H9 (cell line): ENCODE data around the gene PSMB8. TPM values are rescaled to one million over a fixed set of nuclear protein-coding genes. Genes with fewer than 3 reads are reported as not detected.

ENCODE experiments used
- DNase-seq: peaks from one replicate; pipeline ENCODE4 v3.0.0-alpha.2; 2017
- H2AFZ ChIP-seq: one replicate; pipeline ENCODE4 v1.6.1; 2013; ENCODE audit warnings: mild to moderate bottlenecking, low read length, control low read depth, moderate library complexity
- H2AK5ac ChIP-seq: 2 replicates; pipeline ENCODE4 v1.6.1; 2013; ENCODE audit warnings: low read length, control low read depth, mixed read lengths; ENCODE audit not compliant: insufficient read length
- H2BK120ac ChIP-seq: one replicate; pipeline ENCODE4 v1.6.1; 2013; ENCODE audit warnings: low read depth, mild to moderate bottlenecking, low read length, control low read depth, inconsistent platforms; ENCODE audit not compliant: poor library complexity, severe bottlenecking
- H2BK12ac ChIP-seq: 2 replicates; pipeline ENCODE4 v1.6.1; 2013; ENCODE audit warnings: low read length, control low read depth, mixed read lengths, low read depth; ENCODE audit not compliant: insufficient read length
- H2BK15ac ChIP-seq: 2 replicates; pipeline ENCODE4 v1.6.1; 2013; ENCODE audit warnings: low read depth, low read length, control low read depth
- H2BK20ac ChIP-seq: one replicate; pipeline ENCODE4 v1.6.1; 2013; ENCODE audit warnings: low read depth, mild to moderate bottlenecking, low read length, control low read depth, inconsistent platforms; ENCODE audit not compliant: poor library complexity, severe bottlenecking
- H2BK5ac ChIP-seq: 2 replicates; pipeline ENCODE4 v1.6.1; 2013; ENCODE audit warnings: low read length, control low read depth, mixed read lengths; ENCODE audit not compliant: insufficient read length
- H3K14ac ChIP-seq: 2 replicates; pipeline ENCODE4 v1.6.1; 2013; ENCODE audit warnings: low read length, control low read depth; ENCODE audit not compliant: insufficient read depth
- H3K18ac ChIP-seq: 2 replicates; pipeline ENCODE4 v1.6.1; 2013; ENCODE audit warnings: low read depth, mild to moderate bottlenecking, mixed read lengths, low read length, control low read depth; ENCODE audit not compliant: insufficient read length
- H3K23ac ChIP-seq: 2 replicates; pipeline ENCODE4 v1.6.1; 2013; ENCODE audit warnings: low read length, control low read depth, mixed read lengths, low read depth; ENCODE audit not compliant: insufficient read length
- H3K23me2 ChIP-seq: 2 replicates; pipeline ENCODE4 v1.6.1; 2013; ENCODE audit warnings: low read depth, mild to moderate bottlenecking, mixed read lengths, low read length, control low read depth; ENCODE audit not compliant: insufficient read length, poor library complexity, severe bottlenecking
- H3K27ac ChIP-seq: 2 replicates; pipeline ENCODE4 v1.5.1; 2013; ENCODE audit warnings: low read length, control low read depth, mixed read lengths, low read depth; ENCODE audit not compliant: insufficient read length
- H3K27me3 ChIP-seq: 2 replicates; pipeline ENCODE4 v1.6.1; 2013; ENCODE audit warnings: low read length, control low read depth, inconsistent platforms; ENCODE audit not compliant: insufficient read depth
- H3K4ac ChIP-seq: 2 replicates; pipeline ENCODE4 v1.6.1; 2013; ENCODE audit warnings: low read depth, mild to moderate bottlenecking, control low read depth, inconsistent platforms, low read length, moderate library complexity
- H3K4me1 ChIP-seq: 2 replicates; pipeline ENCODE4 v1.6.1; 2013; ENCODE audit warnings: low read length, control low read depth, inconsistent platforms; ENCODE audit not compliant: insufficient read depth
- H3K4me2 ChIP-seq: 2 replicates; pipeline ENCODE4 v1.6.1; 2013; ENCODE audit warnings: low read length, control low read depth, mixed read lengths; ENCODE audit not compliant: insufficient read length, insufficient read depth
- H3K56ac ChIP-seq: 2 replicates; pipeline ENCODE4 v1.6.1; 2013; ENCODE audit warnings: low read depth, mild to moderate bottlenecking, mixed read lengths, low read length, control low read depth; ENCODE audit not compliant: insufficient read length
- H3K79me1 ChIP-seq: 2 replicates; pipeline ENCODE4 v1.6.1; 2013; ENCODE audit warnings: low read depth, mild to moderate bottlenecking, moderate library complexity, low read length, control low read depth, inconsistent platforms; ENCODE audit not compliant: insufficient read depth, poor library complexity, severe bottlenecking
- H3K79me2 ChIP-seq: 2 replicates; pipeline ENCODE4 v1.6.1; 2013; ENCODE audit warnings: low read length, control low read depth, inconsistent platforms; ENCODE audit not compliant: insufficient read depth
- H3K9ac ChIP-seq: 2 replicates; pipeline ENCODE4 v1.6.1; 2013; ENCODE audit warnings: low read length, control low read depth, mixed read lengths; ENCODE audit not compliant: insufficient read length; ENCODE audit errors: extremely low read depth
- H3K9me3 ChIP-seq: one replicate; pipeline ENCODE4 v1.6.1; 2013; ENCODE audit warnings: low read depth, low read length, inconsistent platforms; ENCODE audit not compliant: control insufficient read depth
- H3T11ph ChIP-seq: one replicate; pipeline ENCODE4 v1.6.1; 2013; ENCODE audit warnings: mild to moderate bottlenecking, low read length, control low read depth, inconsistent platforms
- H4K20me1 ChIP-seq: one replicate; pipeline ENCODE4 v1.6.1; 2013; ENCODE audit not compliant: control insufficient read depth, insufficient read length, insufficient read depth
- H4K5ac ChIP-seq: 2 replicates; pipeline ENCODE4 v1.6.1; 2013; ENCODE audit warnings: low read depth, mild to moderate bottlenecking, mixed read lengths, low read length, control low read depth; ENCODE audit not compliant: insufficient read length
- H4K8ac ChIP-seq: replicated peaks from 2 replicates; pipeline ENCODE4 v1.6.1; 2013; ENCODE audit warnings: low read length, control low read depth, mixed read lengths, low read depth; ENCODE audit not compliant: insufficient read length
- H4K91ac ChIP-seq: 2 replicates; pipeline ENCODE4 v1.6.1; 2013; ENCODE audit warnings: low read depth, mild to moderate bottlenecking, moderate library complexity, mixed read lengths, low read length, control low read depth; ENCODE audit not compliant: insufficient read length
- H3K27ac Mint-ChIP-seq, 3 experiments: 2 replicates in 2 of 3; 3 replicates in 1 of 3; pipeline ENCODE4 v1.8.0; 2020 to 2021; ENCODE audit warnings: mixed read lengths in 3 of 3, mild to moderate bottlenecking in 1 of 3, moderate library complexity in 1 of 3
- H3K27me3 Mint-ChIP-seq: 2 replicates; pipeline ENCODE4 v1.8.0; 2021; ENCODE audit warnings: low read depth, mild to moderate bottlenecking, moderate library complexity, mixed read lengths
- H3K36me3 Mint-ChIP-seq, 3 experiments: 2 replicates in 2 of 3; 3 replicates in 1 of 3; pipeline ENCODE4 v1.8.0; 2020 to 2021; ENCODE audit warnings: low read depth in 3 of 3, mixed read lengths in 3 of 3; ENCODE audit not compliant: insufficient read depth in 1 of 3
- H3K4me1 Mint-ChIP-seq, 2 experiments: 2 replicates each; pipeline ENCODE4 v1.8.0; 2020; ENCODE audit warnings: mixed read lengths in 2 of 2
- H3K4me3 Mint-ChIP-seq, 2 experiments: 2 replicates in 1 of 2; 3 replicates in 1 of 2; pipeline ENCODE4 v1.8.0; 2020 to 2021; ENCODE audit warnings: mild to moderate bottlenecking in 2 of 2, mixed read lengths in 2 of 2, moderate library complexity in 1 of 2
- H3K9me3 Mint-ChIP-seq, 2 experiments: 2 replicates in 1 of 2; 3 replicates in 1 of 2; pipeline ENCODE4 v1.8.0; 2020; ENCODE audit warnings: mild to moderate bottlenecking in 2 of 2, mixed read lengths in 2 of 2, moderate library complexity in 1 of 2
- CTCF ChIP-seq: fragments of 200-600 bp; sonication (generic); conservative IDR thresholded peaks from 3 replicates; pipeline ENCODE4 v1.8.0; 2021; ENCODE audit warnings: antibody characterized with exemption, mild to moderate bottlenecking
- WGBS: extraction: QIAGEN DNeasy Blood & Tissue Kit; methylation state at CpG from one replicate; pipeline ENCODE4 v1.1.7; 2013; ENCODE audit warnings: missing lambda C conversion rate, low lambda C conversion rate, mixed read lengths; ENCODE audit not compliant: insufficient read length; ENCODE audit errors: extremely low coverage; 5-methylcytosine and 5-hydroxymethylcytosine counted together
- total RNA-seq: library from RNA; stranded (reverse); gene quantifications from 2 replicates; pipeline ENCODE4 v1.2.1, GENCODE V29; 2021

PSMB8 gene
- total RNA-seq, 1 experiment from 2014 or later, result 19.1 TPM

DNA sequence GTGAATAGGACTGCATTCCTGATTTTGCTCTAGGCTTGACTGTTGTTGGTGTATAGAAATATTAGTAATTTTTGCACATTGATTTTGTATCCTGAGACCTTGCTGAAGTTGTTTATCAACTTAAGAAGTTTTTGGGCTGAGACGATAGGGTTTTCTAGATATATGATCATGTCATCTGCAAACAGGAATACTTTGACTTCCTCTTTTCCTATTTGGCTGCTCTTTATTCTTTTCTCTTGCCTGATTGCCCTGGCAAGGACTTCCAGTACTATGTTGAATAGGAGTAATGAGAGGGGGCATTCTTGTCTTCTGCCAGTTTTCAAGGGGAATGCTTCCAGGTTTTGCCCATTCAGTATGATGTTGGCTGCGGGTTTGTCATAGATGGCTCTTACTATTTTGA is 40.4 kb downstream of the PSMB8 start:
- Histone ChIP-seq H3K23ac (no peak overlapping the region), H2BK5ac (no peak overlapping the region), H3K79me1 (no peaks in the 10 kb centered on the region), H4K91ac (no peak overlapping the region), H3K27ac (no peak overlapping the region), H3T11ph (no peak overlapping the region), H2BK12ac (no peak overlapping the region), H4K8ac (no peak overlapping the region), H2AFZ (no peak overlapping the region), H4K20me1 (no peaks in the 10 kb centered on the region), H2BK120ac (no peak overlapping the region), H4K5ac (no peak overlapping the region), H3K9ac (no peak overlapping the region), H2BK15ac (no peak overlapping the region), H3K4me1 (no peaks in the 10 kb centered on the region), H3K14ac (no peak overlapping the region), H3K18ac (no peak overlapping the region), H3K56ac (no peak overlapping the region), H3K4ac (no peak overlapping the region), H2AK5ac (no peak overlapping the region), H3K4me2 (no peak overlapping the region), H3K79me2 (no peaks in the 10 kb centered on the region), H3K23me2 (no peaks in the 10 kb centered on the region), H3K9me3 (no peaks in the 10 kb centered on the region), H2BK20ac (no peak overlapping the region), H3K27me3 (no peaks in the 10 kb centered on the region)
- H3K4me3 Mint-ChIP-seq, result no peak overlapping the region
- no CpG with 5 or more reads among the region's 2 CpGs for WGBS
- DNase-seq, result no peak
- no peak for TF ChIP-seq CTCF
- H3K9me3 Mint-ChIP-seq, result peaks cover 6% of the 10 kb centered on the region in 2 experiments
- no peak overlapping the region for H3K27ac Mint-ChIP-seq
- peaks cover 0 to 6% (median 0%) of the 10 kb centered on the region in 3 experiments; a peak in 2 of 7 replicates for H3K36me3 Mint-ChIP-seq
- peaks cover 34% of the 10 kb centered on the region for H3K27me3 Mint-ChIP-seq
- peaks cover 4 to 5% of the 10 kb centered on the region in 2 experiments; a peak in 3 of 4 replicates for H3K4me1 Mint-ChIP-seq
